Gastrocnemius medialis (tissue), 4 donors: ENCODE measurements around the gene SHB.

ENCODE experiments used
- CTCF ChIP-seq, 5 experiments: fragments of 450-650 bp in 3 of 5; fragments of 200-600 bp in 2 of 5; sonication (generic) in 2 of 5; IDR thresholded peaks in 4 of 5; conservative IDR thresholded peaks in 1 of 5; 1 replicate in 4 of 5; 2 replicates in 1 of 5; pipeline ENCODE4 v1.5.1; 2016 to 2019; ENCODE audit warnings: antibody characterized with exemption in 5 of 5, mild to moderate bottlenecking in 3 of 5, moderate library complexity in 3 of 5
- POLR2A ChIP-seq, 2 donors: fragments of 450-650 bp; IDR thresholded peaks; one replicate each; pipeline ENCODE4 v1.6.1; 2017; ENCODE audit warnings: antibody characterized with exemption in 2 of 2, mild to moderate bottlenecking in 2 of 2, moderate library complexity in 2 of 2

GRCh38 chr9:37905776-37906175, 163.3 kb downstream of the SHB start:
- TF ChIP-seq CTCF (IDR thresholded peaks at IDR 0.05 in 4 of 5, conservative IDR thresholded peaks at IDR 0.05 in 1 of 5) (no peak), POLR2A (IDR thresholded peaks at IDR 0.05) (no peak)
